ENCODE measurements around the gene SCD5.

- no peak for TF ChIP-seq CTCF (IDR thresholded peaks at IDR 0.05)
- TF ChIP-seq EZH2 (IDR thresholded peaks at IDR 0.05; ENCODE audit: borderline replicate concordance, insufficient read depth, low read depth, low read length, poor library complexity, severe bottlenecking) = no peak
Measured at GRCh38 chr4:82648356-82648755, 150.2 kb downstream of the SCD5 start.

Measured in B cell (primary cell).